HEK293T (cell line): ENCODE data around the gene TLE7.

Source experiments
- CTCF ChIA-PET: fragments of 350-600 bp; formaldehyde crosslinking; extraction: SDS; loops from one replicate; lab custom pipeline; 2021; ENCODE audit warnings: antibody characterized with exemption, inconsistent platforms; lab: Yijun Ruan, JAX
- POLR2A ChIA-PET: fragments of 350-600 bp; formaldehyde crosslinking; extraction: SDS; loops from one replicate; lab custom pipeline; 2020; ENCODE audit warnings: antibody characterized with exemption, inconsistent platforms; lab: Yijun Ruan, JAX
- DNase-seq: peaks from one replicate; pipeline ENCODE4 v3.0.0; 2012; ENCODE audit warnings: mixed read lengths; ENCODE audit errors: extremely low spot score
- ARNT ChIP-seq: fragments of 450-650 bp; IDR thresholded peaks from 2 replicates; pipeline ENCODE4 v1.6.1; 2017; ENCODE audit warnings: mild to moderate bottlenecking
- BHLHE40 ChIP-seq: fragments of 450-650 bp; IDR thresholded peaks from 2 replicates; pipeline ENCODE4 v1.6.1; 2016; ENCODE audit warnings: mild to moderate bottlenecking, moderate library complexity, borderline replicate concordance
- CTBP1 ChIP-seq: fragments of 450-650 bp; IDR thresholded peaks from 2 replicates; pipeline ENCODE4 v1.6.1; 2016; ENCODE audit warnings: borderline replicate concordance
- ELF4 ChIP-seq: fragments of 450-650 bp; IDR thresholded peaks from 2 replicates; pipeline ENCODE4 v1.6.1; 2017; ENCODE audit warnings: antibody characterized with exemption
- FOXA1 ChIP-seq: fragments of 450-650 bp; IDR thresholded peaks from 2 replicates; pipeline ENCODE4 v1.6.1; 2016; ENCODE audit warnings: mild to moderate bottlenecking
- FOXK2 ChIP-seq: fragments of 450-650 bp; IDR thresholded peaks from 2 replicates; pipeline ENCODE4 v1.6.1; 2016; ENCODE audit warnings: mild to moderate bottlenecking
- FOXM1 ChIP-seq: fragments of 450-650 bp; IDR thresholded peaks from 2 replicates; pipeline ENCODE4 v1.6.1; 2017; ENCODE audit warnings: mild to moderate bottlenecking, borderline replicate concordance
- HDGF ChIP-seq: fragments of 450-650 bp; IDR thresholded peaks from 2 replicates; pipeline ENCODE4 v1.6.1; 2017; ENCODE audit warnings: antibody characterized with exemption, borderline replicate concordance
- L3MBTL2 ChIP-seq: fragments of 450-650 bp; conservative IDR thresholded peaks from 2 replicates; pipeline ENCODE4 v1.6.1; 2016; ENCODE audit warnings: mild to moderate bottlenecking
- LEF1 ChIP-seq: fragments of 450-650 bp; IDR thresholded peaks from 2 replicates; pipeline ENCODE4 v1.6.1; 2017; ENCODE audit warnings: mild to moderate bottlenecking, borderline replicate concordance
- NFRKB ChIP-seq: fragments of 450-650 bp; IDR thresholded peaks from 2 replicates; pipeline ENCODE4 v1.6.1; 2016; ENCODE audit warnings: mild to moderate bottlenecking, moderate library complexity
- PKNOX1 ChIP-seq: fragments of 450-650 bp; IDR thresholded peaks from 2 replicates; pipeline ENCODE4 v1.6.1; 2016
- SP1 ChIP-seq: fragments of 450-650 bp; IDR thresholded peaks from 2 replicates; pipeline ENCODE4 v1.6.1; 2017
- SUZ12 ChIP-seq: fragments of 450-650 bp; IDR thresholded peaks from 2 replicates; pipeline ENCODE4 v1.6.1; 2016; ENCODE audit warnings: mild to moderate bottlenecking
- TARDBP ChIP-seq: fragments of 450-650 bp; IDR thresholded peaks from 2 replicates; pipeline ENCODE4 v1.6.1; 2016
- ZNF384 ChIP-seq: fragments of 450-650 bp; IDR thresholded peaks from 2 replicates; pipeline ENCODE4 v1.6.1; 2016

The TLE7 gene

GRCh38 chr16:71402674-71403073, 39.2 kb downstream of the TLE7 start:
- TF ChIP-seq LEF1 (no peak), NFRKB (no peak), FOXK2 (no peak), SP1 (no peak), HDGF (no peak), SUZ12 (no peak), ELF4 (no peak), FOXM1 (no peak), TARDBP (no peak), BHLHE40 (no peak), CTBP1 (no peak), FOXA1 (no peak), L3MBTL2 (no peak), PKNOX1 (no peak), ZNF384 (no peak), ARNT (no peak)
- ChIA-PET POLR2A (no interaction called here), CTCF (interaction anchor here (0.7 to 1.6 kb wide), 3 partner anchors 9 to 146 kb away, joined by 3 to 7 read pairs (median 6); no protein-coding TSS in a partner anchor)
- DNase-seq = no peak

GRCh38 chr16:71402007-71402406, 39.8 kb downstream of the TLE7 start:
- TF ChIP-seq HDGF (no peak), FOXA1 (no peak), FOXM1 (no peak), NFRKB (no peak), LEF1 (no peak), FOXK2 (no peak), PKNOX1 (no peak), SP1 (no peak), CTBP1 (no peak), TARDBP (no peak), BHLHE40 (no peak), ZNF384 (no peak), SUZ12 (no peak), ELF4 (no peak), ARNT (no peak), L3MBTL2 (no peak)
- POLR2A ChIA-PET = no interaction called here
- CTCF ChIA-PET = no interaction called here
- no peak for DNase-seq

- POLR2A ChIA-PET = no interaction called here
- no peak for DNase-seq
- TF ChIP-seq LEF1 = no peak
- TF ChIP-seq SP1 = no peak
- no peak for TF ChIP-seq TARDBP
- TF ChIP-seq L3MBTL2 = no peak
- no peak for TF ChIP-seq FOXK2
- no peak for TF ChIP-seq PKNOX1
- TF ChIP-seq ZNF384 = no peak
- no peak for TF ChIP-seq BHLHE40
- no peak for TF ChIP-seq HDGF
- no peak for TF ChIP-seq SUZ12
- no peak for TF ChIP-seq ELF4
- TF ChIP-seq ARNT = no peak
- no peak for TF ChIP-seq CTBP1
- no peak for TF ChIP-seq NFRKB
- TF ChIP-seq FOXA1 = no peak
- no peak for TF ChIP-seq FOXM1
- CTCF ChIA-PET = interaction anchor here (1.5 kb wide), 1 partner anchor 13 kb away, joined by 3 read pairs; no protein-coding TSS in a partner anchor
Observed at GRCh38 chr16:71399801-71400563, 41.9 kb downstream of the TLE7 start.

- ChIA-PET POLR2A (no interaction called here), CTCF (no interaction called here)
- TF ChIP-seq TARDBP (no peak), L3MBTL2 (no peak), FOXK2 (no peak), FOXA1 (no peak), ZNF384 (no peak), FOXM1 (no peak)
- no peak for DNase-seq
Observed at GRCh38 chr16:71396594-71396993, 45.3 kb downstream of the TLE7 start.

- TF ChIP-seq SUZ12 (no peak), SP1 (no peak), NFRKB (no peak), FOXM1 (no peak), LEF1 (no peak), FOXA1 (no peak), TARDBP (no peak), PKNOX1 (no peak), ELF4 (no peak), BHLHE40 (no peak), L3MBTL2 (no peak), CTBP1 (no peak), FOXK2 (no peak), ZNF384 (no peak)
- DNase-seq = no peak
- ChIA-PET CTCF (interaction anchor here (1.0 kb wide), 1 partner anchor 24 kb away, joined by 3 read pairs; no protein-coding TSS in a partner anchor), POLR2A (no interaction called here)
Observed at GRCh38 chr16:71389330-71389729, 52.5 kb downstream of the TLE7 start.
